Heart left ventricle (tissue), 16 donors: ENCODE measurements around the gene TJAP1. TPM values are rescaled to one million over a fixed set of nuclear protein-coding genes. Genes with fewer than 3 reads are reported as not detected.
"Not testable (repeated sequence)": the region's sequence is repeated elsewhere in the genome, so short reads cannot be mapped to it uniquely, and the experiment has no call there.

Source experiments
- ATAC-seq, 4 donors: fragments of 200-7000 bp; cut with Tn5 transposase; one replicate each; pipeline ENCODE4 v1.9.1; 2020 to 2022; ENCODE audit warnings: moderate library complexity in 4 of 4, mild to moderate bottlenecking in 3 of 4, moderate number of reproducible peaks in 1 of 4
- DNase-seq, 5 donors: peaks; one replicate each; pipeline ENCODE4 v3.0.0-alpha.2; 2020
- H3K27ac ChIP-seq, 12 donors: fragments of 200-600 bp; sonication (generic) in 4 of 12; one replicate each; pipeline versions ENCODE4 v1.5.0 to v1.8.0; 2016 to 2022; ENCODE audit warnings: mild to moderate bottlenecking in 2 of 12
- H3K27me3 ChIP-seq, 9 donors: fragments of 200-600 bp; sonication (generic) in 2 of 9; one replicate each; pipeline versions ENCODE4 v1.5.1 to v1.8.0; 2016 to 2022; ENCODE audit warnings: mild to moderate bottlenecking in 3 of 9
- H3K36me3 ChIP-seq, 9 donors: fragments of 200-600 bp; sonication (generic) in 2 of 9; one replicate each; pipeline versions ENCODE4 v1.5.0 to v1.8.0; 2018 to 2022; ENCODE audit warnings: mild to moderate bottlenecking in 2 of 9
- H3K4me1 ChIP-seq, 12 donors: fragments of 200-600 bp; sonication (generic) in 4 of 12; one replicate each; pipeline versions ENCODE4 v1.5.0 to v1.8.0; 2016 to 2022; ENCODE audit warnings: mild to moderate bottlenecking in 3 of 12
- H3K4me3 ChIP-seq, 12 donors: fragments of 200-600 bp; sonication (generic) in 4 of 12; one replicate each; pipeline versions ENCODE4 v1.5.0 to v1.8.0; 2017 to 2022; ENCODE audit warnings: mild to moderate bottlenecking in 9 of 12, moderate library complexity in 4 of 12
- H3K9me3 ChIP-seq, 12 donors: fragments of 200-600 bp; sonication (generic) in 4 of 12; one replicate each; pipeline versions ENCODE4 v1.5.0 to v1.8.0; 2016 to 2022; ENCODE audit warnings: mild to moderate bottlenecking in 1 of 12
- CTCF ChIP-seq, 12 donors: fragments of 200-600 bp; sonication (generic) in 4 of 12; IDR thresholded peaks; one replicate each; pipeline versions ENCODE4 v1.5.0 to v1.8.0; 2018 to 2022; ENCODE audit warnings: antibody characterized with exemption in 12 of 12, mild to moderate bottlenecking in 5 of 12
- POLR2A ChIP-seq, 2 donors: fragments of 450-650 bp; IDR thresholded peaks; one replicate each; pipeline ENCODE4 v1.6.1; 2017; ENCODE audit warnings: antibody characterized with exemption in 2 of 2, mild to moderate bottlenecking in 2 of 2, moderate library complexity in 2 of 2
- WGBS, 4 donors: extraction: QIAGEN DNeasy Blood & Tissue Kit in 2 of 4; methylation state at CpG; one replicate each; pipeline versions ENCODE4 v1.1.5 to v1.1.7; 2013 to 2018; 5-methylcytosine and 5-hydroxymethylcytosine counted together
- intact Hi-C, 10 donors: fragments of 100-400 bp; cut with DNase I; formaldehyde crosslinking; loops; one replicate each; pipeline versions ENCODE4 v1.11.1 to v1.14.2; 2022
- polyA plus RNA-seq, 2 donors: library from polyadenylated mRNA; stranded (reverse); fragments of 200-250 nt; gene quantifications; one replicate each; pipeline ENCODE4 v1.2.3, GENCODE V29; 2013
- total RNA-seq, 9 donors: library from RNA; depleted of rRNA in 2 of 9; stranded (reverse); fragments of >200 nt in 2 of 9; fragmentation: NEBNext Ultra II Directional in 3 of 9; extraction: Animal tissue kit (Norgen Biotek cat#: 25700) in 3 of 9; gene quantifications; one replicate each; pipeline versions ENCODE4 v1.1.0 to v1.2.4, GENCODE V29; 2016 to 2023
- donor health status: ischemic (EF 13 %, LVEDD 7.1; RV severe dilation, severe dysfunction).
- donor health status: healthy with polysubstance abuse.
- donor health status: DM: no; HTN: yes; CAD: no.
- donor health status: DM: no; HTN: no; CAD: no.
- donor health status: ischemic (EF 25% LVEDD 6.9; RV normal size, moderate dysfunction).
- donor health status: ischemic (EF 25% LVEDD 5.7; RV mildly dilated, moderate dysfunction).
- donor health status: healthy.
- donor health status: DM: yes; HTN: yes; CAD: no.
- donor health status: ischemic (EF 35%, LVEDD 5.7; RV mildly dilated, moderate dysfunction).
- donor health status: nonischemic (EF 11% LVEDD 7.7; RV severe dilation, severe dysfunction).
- donor health status: DM: yes; HTN: yes; CAD: no.
- donor health status: PGD.
- donor health status: ischemic (EF 29% LVEDD 5.4; RV normal size, mild dysfunction).
- donor health status: nonischemic (EF 23%, LVEDD 6.1; RV moderate dilation, normal function).

Gene TJAP1
- total and polyA plus RNA-seq, 11 donors, result 16.5 to 34.5 (median 18.7) TPM

- TF ChIP-seq POLR2A (IDR thresholded peaks at IDR 0.05), result no peak
- no peak for TF ChIP-seq CTCF (IDR thresholded peaks at IDR 0.05)
- Histone ChIP-seq H3K27ac (no peak overlapping the region), H3K36me3 (no peaks in the 10 kb centered on the region), H3K4me1 (peaks cover 0 to 20% (median 4%) of the 10 kb centered on the region in 12 donors), H3K9me3 (no peaks in the 10 kb centered on the region), H3K4me3 (no peak overlapping the region), H3K27me3 (peaks cover 0 to 12% (median 0%) of the 10 kb centered on the region in 9 donors)
- DNase-seq (no peak), ATAC-seq (no peak)
- 84 to 89% (median 86%) methylated on average over 8 of the region's 8 CpGs for WGBS, 4 donors
- intact Hi-C loops, result no loop called here
Observed at GRCh38 chr6:43464337-43464736, 13.0 kb upstream of the TJAP1 start.

- Histone ChIP-seq H3K27me3 (peaks cover 0 to 10% (median 0%) of the 10 kb centered on the region in 9 donors), H3K4me1 (peaks cover 0 to 25% (median 4%) of the 10 kb centered on the region in 12 donors), H3K4me3 (no peak overlapping the region), H3K27ac (no peak overlapping the region), H3K9me3 (no peaks in the 10 kb centered on the region), H3K36me3 (no peaks in the 10 kb centered on the region)
- DNase-seq, result no peak
- 60 to 85% (median 80%) methylated on average over 2 of the region's 2 CpGs for WGBS, 4 donors
- no peak for ATAC-seq
- intact Hi-C loops, result no loop called here
- TF ChIP-seq POLR2A (IDR thresholded peaks at IDR 0.05), result no peak
- TF ChIP-seq CTCF (IDR thresholded peaks at IDR 0.05), result no peak
Observed at GRCh38 chr6:43465948-43466347, 11.4 kb upstream of the TJAP1 start.

GRCh38 chr6:43467265-43467664, 10.1 kb upstream of the TJAP1 start:
- DNase-seq, H3K27me3 ChIP-seq, H3K36me3 ChIP-seq, H3K9me3 ChIP-seq, H3K4me3 ChIP-seq, ATAC-seq, intact Hi-C loops: not testable (repeated sequence)
- WGBS, 4 donors, result 60 to 71% (median 65%) methylated on average over 5 of the region's 5 CpGs
- Histone ChIP-seq H3K4me1 (peaks cover 0 to 25% (median 4%) of the 10 kb centered on the region in 12 donors), H3K27ac (peak overlapping the region in 4 of 12 donors; percentile 19 to 95 (median 75))

- intact Hi-C loops, result no loop called here
- 31 to 42% (median 35%) methylated on average over 4 of the region's 4 CpGs for WGBS, 4 donors
- Histone ChIP-seq H3K4me1 (peaks cover 0 to 25% (median 4%) of the 10 kb centered on the region in 12 donors), H3K4me3 (no peak overlapping the region), H3K27ac (peak overlapping the region in 9 of 12 donors; percentile 28 to 95 (median 79)), H3K27me3 (peaks cover 0 to 4% (median 0%) of the 10 kb centered on the region in 9 donors), H3K36me3 (no peaks in the 10 kb centered on the region), H3K9me3 (no peaks in the 10 kb centered on the region)
- TF ChIP-seq CTCF (IDR thresholded peaks at IDR 0.05) (no peak), POLR2A (IDR thresholded peaks at IDR 0.05) (no peak)
- DNase-seq (peak in 1 of 5 donors; percentile 55), ATAC-seq (peak; percentile 45 to 66 (median 54))
Observed at GRCh38 chr6:43467752-43468151, 9.6 kb upstream of the TJAP1 start.

- WGBS, 4 donors, result 37 to 50% (median 43%) methylated on average over 4 of the region's 4 CpGs
- H3K4me1 ChIP-seq, result peaks cover 0 to 25% (median 4%) of the 10 kb centered on the region in 12 donors
- no peak for TF ChIP-seq POLR2A (IDR thresholded peaks at IDR 0.05)
- TF ChIP-seq CTCF (IDR thresholded peaks at IDR 0.05), result no peak
- peak overlapping the region in 9 of 12 donors; percentile 28 to 95 (median 79) for H3K27ac ChIP-seq
- H3K4me3 ChIP-seq, result no peak overlapping the region
- ATAC-seq, result peak in 2 of 4 donors; percentile 28 to 60
- no peaks in the 10 kb centered on the region for H3K36me3 ChIP-seq
- H3K9me3 ChIP-seq, result no peaks in the 10 kb centered on the region
- no peak for DNase-seq
- intact Hi-C loops, result no loop called here
- peaks cover 0 to 4% (median 0%) of the 10 kb centered on the region in 9 donors for H3K27me3 ChIP-seq
Observed at GRCh38 chr6:43468240-43468639, 9.1 kb upstream of the TJAP1 start.
